ENCODE measurements around the gene LFNG. TPM values are rescaled to one million over a fixed set of nuclear protein-coding genes. Genes with fewer than 3 reads are reported as not detected.
"Not testable (repeated sequence)": the region's sequence is repeated elsewhere in the genome, so short reads cannot be mapped to it uniquely, and the experiment has no call there.

LFNG gene
- polyA plus RNA-seq, 1 donor: 21.3 TPM

DNA sequence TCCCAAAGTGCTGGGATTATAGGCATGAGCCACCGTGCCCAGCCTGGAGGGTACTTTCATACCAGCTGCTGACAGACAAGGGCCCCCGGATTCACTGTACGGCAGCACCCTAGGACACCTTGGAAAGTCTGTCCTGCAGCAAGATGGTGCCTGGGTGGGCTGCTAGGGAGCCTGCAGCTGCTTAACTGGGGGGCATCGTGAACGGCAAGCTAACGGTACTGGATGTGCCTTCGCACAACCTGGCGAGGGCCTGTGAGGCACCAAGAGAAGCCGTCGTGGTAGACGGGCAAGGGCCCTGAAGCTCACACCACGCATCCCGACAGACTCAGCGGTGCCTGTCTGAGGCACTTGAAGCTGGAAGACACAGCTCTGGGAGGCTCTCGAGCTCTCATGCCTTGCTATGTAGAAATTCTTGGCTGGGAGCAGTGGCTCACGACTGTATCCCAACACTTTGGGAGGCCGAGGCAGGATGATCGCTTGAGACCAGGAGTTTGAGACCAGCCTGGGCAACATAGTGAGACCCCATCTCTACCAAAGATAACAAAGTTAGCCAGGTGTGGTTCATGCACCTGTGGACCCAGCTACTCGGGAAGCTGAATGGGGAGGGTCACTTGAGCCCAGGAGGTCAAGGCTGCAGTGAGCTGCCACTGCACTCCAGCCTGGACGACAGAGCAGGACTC is 26.3 kb downstream of the LFNG start:
- DNase-seq: no peak

DNA sequence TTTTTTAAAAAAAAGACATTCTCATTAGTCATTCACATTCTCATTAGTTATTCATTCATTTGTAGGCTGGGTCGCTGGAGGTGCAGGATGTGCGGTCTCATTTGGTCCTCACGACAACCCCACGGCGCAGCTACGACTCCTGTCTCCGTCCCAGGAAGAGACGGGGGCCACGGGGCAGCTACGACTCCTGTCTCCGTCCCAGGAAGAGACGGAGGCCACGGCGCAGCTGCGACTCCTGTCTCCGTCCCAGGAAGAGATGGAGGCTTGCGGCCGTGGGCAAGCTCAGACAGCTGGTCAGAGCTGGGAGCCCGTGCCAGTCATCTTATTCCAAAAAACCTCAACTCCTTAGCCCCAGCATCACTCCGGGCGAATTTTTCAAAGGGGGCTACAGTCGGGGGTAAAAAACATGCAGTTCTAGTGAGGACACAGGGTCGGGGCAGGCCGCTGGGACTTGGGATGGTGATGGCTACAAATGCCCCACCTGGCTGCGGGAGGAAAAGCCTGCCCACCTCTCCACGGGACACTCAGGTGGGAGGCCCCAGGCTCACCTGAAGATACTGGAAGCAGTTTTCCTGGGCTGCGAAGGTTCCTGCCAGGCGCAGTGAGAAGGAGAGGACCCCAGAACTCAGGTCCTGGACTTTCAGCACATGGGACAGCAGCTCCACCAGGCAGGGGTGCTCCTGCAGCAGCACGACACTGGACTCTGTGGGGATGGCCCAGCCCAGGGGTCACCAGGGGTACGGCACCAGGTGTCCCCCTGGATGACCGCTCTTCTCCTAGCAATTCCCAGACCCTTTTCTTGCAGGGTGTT is 27.4 kb downstream of the LFNG start:
- DNase-seq: no peak

DNA sequence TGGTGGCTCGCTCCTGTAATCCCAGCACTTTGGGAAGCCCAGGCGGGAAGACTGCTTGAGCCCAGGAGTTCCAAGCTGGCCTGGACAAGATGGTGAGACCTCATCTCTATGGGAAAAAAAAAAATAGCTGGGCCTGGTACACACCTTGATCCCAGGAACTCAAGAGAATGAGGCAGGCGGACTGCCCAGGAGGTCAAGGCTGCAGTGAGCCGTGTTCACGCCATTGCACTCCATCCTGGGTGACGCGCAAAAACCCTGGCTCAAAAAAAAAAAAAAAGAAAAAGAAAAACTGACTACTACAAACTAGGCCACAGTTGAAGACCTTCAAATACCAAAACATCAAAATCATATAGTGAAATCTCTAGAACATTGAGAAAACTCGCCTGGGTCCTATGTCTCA is 31.8 kb downstream of the LFNG start:
- no peak for DNase-seq

DNA sequence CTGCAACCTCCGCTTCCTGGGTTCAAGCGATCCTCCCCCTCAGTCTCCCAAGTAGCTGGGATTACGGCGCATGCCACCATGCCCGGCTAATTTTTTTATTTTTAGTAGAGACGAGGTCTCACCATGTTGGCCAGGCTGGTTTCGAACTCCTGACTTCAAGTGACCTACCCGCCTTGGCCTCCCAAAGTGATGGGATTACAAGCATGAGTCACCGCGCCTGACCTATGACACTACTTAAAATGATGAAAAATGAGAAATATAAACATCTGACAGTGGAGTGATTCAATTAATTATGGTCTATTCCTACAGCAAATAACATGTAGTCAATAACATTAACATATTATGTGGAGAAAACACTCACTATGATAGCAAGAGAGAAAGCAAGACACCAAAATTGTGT is 33.5 kb downstream of the LFNG start:
- no peak for DNase-seq

DNA sequence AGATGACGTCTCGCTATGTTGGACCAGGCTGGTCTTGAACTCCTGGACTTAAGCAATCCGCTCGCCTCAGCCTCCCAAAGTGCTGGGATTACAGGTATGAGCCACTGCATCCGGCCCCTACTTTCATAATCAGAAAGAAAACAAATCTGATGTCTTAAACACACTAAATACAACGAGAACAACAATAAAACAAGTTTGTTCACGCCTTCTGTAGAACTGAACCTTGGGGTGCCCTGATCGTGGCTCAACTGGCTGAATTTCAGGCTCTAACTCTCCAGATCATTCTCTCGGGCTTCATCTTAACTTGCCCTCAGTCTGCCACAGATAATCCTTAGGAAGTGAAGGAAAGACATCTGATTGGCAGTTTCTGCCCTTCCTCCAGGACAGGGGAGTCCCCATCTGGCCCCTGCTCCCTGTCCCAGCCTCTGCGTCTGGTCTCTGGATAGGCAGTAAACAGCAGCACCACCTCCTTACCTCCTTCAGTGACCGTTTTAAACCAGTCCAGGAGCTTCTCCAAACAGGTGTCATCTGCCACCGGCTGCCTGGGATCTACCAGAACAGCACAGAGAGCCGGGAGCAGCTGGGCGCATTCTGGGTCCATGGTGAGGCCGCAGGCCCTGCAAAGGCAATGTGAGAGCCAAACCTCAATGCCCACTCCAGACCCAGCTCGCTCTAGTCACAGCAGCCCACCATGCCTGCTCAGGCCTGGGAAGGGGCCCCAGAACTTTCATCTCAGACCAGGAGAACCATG is 34.4 kb downstream of the LFNG start:
- no peak for DNase-seq

DNA sequence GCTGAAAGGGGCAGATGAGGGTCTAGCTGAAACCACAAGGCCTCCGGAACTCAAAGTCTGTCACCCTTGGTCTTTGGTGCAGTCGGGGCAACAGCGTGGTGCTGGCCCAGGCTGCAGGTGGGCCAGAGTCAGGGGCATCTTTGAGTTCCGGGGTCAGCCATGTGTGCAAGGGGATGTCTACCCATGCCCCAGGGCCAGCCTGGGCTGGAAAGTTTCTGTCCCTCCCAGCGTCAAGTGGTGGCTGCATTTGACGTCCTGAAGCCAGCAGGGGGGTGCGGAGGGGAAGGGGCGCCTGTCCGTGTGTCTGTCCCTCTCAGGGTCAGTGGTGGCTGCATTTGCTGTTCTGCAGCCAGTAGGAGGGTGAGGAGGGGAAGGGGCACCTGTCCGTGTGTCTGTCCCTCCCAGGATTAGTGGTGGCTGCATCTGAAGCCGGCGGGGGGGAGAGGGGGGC is 35.1 kb downstream of the LFNG start:
- DNase-seq: no peak

DNA sequence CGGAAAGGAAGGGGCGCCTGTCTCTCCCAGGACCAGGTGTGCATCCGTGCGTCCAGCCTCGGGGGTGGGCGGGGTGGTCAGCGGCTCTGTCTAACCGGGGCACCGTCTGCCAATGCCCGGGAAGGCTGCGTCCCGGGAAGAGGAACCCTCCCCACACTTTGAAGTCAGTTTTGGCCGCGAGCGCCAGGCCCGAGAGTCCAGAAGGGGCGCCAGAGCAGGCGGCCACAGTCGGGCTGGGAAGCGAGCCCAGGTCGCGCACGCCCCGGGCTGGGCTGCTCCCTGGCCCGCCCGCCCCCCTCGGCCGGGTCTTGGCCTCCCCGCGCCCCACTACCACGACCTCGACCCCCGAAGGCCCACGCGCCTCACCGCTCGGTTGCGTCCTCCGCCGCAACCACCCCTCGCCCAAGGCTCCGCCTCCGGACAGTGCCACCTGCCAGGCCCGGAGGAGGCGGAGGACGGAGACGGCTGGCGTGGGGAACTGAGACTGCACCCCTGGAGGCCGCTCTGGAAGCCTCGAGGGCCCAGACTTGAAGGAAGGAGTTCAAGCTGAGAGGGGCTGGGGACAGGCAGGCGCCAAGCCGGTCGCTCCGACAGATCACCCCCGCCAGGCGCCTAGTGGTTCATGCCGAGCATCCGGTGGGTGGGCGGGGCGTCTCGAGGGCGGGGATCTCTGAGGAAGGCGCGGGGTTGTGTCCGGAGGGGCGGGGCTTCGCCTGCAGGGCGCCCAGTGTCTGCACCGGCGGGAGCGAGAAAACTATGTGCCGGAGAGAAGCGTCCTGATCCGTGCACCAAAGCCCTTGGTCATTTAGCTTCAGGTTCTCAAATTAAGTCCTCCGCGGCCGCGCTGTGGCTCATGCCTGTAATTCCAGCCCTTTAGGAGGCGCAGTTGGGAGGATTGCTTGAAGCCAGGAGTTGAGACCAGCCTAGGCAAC is 35.8 kb downstream of the LFNG start, which contains the start of gene BRAT1:
TSS of gene BRAT1 (minus strand) at position 404 of the 932 bp plus-strand sequence. CDS start 1,093 bp downstream, outside the sequence.
- peak; percentile 93 for DNase-seq

DNA sequence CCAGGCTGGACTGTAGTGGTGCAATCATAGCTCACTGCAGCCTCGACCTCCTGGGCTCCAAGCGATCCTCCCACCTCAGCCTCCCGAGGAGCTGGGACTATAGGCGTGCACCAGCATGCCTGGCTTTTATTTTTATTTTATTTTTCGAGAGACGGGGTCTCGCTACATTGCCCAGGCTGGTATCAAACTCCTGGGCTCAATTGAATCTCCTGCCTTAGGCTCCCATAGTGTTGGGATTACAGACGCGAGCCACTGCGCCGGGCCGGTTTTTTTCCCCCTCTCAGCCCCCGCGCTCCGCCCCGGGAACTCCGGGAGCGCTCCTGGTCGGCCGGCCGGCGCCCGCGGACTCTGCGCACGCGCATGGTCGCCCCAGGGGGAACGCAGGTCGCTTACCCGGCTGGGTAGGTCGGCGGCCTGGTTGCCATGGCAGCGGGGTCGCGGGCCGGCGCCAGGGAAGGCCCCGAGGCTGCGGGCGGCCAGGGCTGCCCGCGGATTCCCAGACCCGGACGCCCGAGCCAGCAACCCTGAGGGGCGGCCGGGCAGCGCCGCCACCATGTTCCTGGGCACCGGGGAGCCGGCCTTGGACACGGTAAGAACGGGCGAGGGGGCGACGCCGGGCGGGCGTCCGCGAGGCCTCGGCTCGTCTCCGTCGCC is 39.2 kb downstream of the LFNG start, which contains the start of gene IQCE:
TSS of gene IQCE (plus strand) at position 351 of the 654 bp plus-strand sequence. CDS start at position 554, 203 bp downstream.
- peak; percentile 90 for DNase-seq

DNA sequence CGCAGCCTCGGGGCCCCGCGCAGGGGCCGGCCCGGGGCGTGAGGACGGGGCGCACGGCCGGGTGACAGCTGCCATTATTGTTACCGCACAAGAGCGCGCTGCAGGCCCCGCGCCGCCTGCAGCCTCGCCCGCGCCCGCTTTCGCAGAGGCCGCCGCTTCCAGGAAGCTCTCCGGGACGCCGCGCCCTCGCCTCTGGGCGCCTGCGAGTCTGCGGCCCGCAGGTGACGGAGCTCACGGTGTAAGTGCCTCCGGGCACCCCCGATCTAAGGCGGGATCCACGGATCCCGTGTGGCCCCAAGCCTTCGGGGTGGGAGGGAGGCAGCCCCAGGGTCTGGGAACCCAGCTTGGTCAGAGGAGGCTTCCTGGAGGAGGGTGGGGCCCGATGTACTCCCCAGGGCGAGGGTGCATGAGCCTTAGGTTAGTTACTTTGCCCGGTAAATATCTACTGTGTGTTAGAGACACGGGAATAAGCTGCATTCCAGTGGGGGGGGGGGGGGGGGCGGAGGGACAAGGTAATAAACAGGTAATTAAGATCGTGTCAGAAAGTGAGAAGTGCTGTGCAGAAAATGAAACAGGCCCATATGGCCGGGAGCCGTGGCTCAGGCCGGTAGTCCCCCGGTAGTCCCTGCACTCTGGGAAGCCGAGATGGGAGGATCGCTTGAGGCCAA is 39.8 kb downstream of the LFNG start:
- DNase-seq: no peak

DNA sequence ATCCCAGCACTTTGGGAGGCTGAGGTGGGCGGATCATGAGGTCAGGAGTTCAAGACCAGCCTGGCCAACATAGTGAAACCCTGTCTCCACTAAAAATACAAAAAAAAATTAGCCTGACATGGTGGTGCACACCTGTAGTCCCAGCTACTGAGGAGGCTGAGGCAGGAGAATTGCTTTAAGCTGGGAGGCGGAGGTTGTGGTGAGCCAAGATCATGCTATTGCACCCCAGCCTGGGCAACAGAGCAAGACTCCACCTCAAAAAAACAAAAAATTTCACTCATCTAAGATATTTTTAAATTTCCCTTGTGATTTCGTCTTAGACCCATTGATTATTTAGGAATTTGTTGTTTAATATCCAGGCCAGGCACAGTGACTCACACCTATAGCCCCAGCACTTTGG is 44.4 kb downstream of the LFNG start:
- DNase-seq: not testable (repeated sequence)

DNA sequence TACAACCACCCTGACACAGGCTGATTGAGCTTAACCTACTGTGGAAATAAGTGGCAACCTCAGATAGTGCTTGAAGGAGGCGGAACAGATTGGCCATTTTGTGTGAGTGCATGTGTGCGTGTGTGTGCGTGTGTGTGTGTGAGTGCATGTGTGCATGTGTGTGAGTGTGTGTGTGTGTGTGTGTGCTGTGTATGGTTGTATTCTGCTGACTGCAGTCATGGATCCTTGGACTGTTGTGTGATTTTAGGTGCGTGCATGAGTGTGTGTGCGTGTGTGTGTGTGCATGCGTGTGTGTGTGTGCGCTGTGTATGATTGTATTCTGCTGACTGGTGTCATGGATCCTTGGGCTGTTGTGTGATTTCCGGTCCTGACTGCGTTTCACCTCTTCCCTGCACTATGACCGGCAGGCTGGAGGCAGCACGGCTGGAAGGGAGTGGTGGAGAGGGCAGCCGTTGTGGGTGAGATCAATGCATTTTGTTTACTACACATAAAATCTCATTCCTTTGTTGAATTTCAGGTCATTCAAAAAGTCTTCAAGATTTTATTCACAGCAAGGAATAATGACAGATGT is 45.5 kb downstream of the LFNG start:
- DNase-seq: no peak

DNA sequence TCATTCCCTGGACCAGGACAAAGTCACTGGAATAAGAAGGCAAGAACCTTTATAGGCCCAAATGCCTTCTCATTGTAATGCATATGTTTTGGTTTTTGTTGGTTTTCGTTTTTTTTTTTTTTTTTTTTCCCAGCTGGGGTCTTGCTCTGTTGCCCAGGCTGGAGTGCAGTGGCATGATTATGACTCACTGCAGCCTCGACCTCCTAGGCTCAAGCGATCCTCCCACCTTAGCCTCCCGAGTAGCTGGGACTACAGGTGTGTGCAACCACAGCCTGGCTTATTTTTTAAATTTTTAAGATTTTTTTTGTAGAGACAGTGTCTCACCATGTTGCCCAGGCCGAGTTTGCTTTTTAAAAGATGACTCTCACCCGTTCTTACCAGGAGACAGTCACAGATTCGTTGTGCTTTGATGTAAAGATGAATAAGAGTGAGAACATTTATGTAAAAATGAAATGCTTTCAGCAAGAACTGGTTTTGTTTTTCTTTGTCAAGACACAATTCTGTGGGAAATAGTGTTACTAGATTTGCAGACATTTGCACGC is 46.8 kb downstream of the LFNG start:
- DNase-seq: no peak

DNA sequence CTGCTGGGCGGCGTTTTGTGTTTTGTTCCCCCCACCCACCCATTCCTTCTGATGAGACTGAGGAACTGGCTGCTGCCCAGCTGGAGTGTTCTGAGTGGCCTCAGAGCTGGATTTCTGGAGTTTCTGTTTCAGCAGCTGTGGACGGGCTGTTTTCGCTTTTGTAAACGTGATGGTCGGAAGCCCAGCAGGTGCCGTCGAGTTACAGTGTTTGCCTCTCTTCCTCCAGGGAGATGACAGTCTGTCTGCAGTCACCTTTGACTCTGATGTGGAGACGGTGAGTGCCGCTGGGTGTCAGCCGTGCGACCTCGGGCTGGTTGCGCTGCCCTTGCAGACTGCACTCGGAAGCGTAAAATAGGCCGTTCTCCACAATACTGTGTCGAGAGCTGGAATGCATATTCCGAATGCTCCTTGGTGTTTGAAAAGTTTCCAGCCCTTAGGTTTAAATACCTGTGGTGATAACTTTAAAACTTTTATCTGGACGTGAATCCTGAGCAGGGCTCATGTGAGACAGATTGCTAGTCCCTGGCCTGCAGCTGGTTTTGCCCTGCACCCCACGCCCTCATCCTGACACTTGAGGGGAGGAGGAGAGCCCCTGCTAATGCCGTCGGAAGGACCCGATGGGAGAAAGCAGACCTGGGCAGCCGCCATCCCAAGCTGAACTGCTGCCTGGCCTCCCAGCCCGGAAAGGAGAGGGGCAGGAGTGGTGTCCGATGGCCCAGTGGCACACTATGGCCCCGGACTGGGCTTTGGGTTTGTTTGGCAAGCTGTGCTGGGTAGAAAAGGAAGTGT is 47.5 kb downstream of the LFNG start:
- peak; percentile 51 for DNase-seq

DNA sequence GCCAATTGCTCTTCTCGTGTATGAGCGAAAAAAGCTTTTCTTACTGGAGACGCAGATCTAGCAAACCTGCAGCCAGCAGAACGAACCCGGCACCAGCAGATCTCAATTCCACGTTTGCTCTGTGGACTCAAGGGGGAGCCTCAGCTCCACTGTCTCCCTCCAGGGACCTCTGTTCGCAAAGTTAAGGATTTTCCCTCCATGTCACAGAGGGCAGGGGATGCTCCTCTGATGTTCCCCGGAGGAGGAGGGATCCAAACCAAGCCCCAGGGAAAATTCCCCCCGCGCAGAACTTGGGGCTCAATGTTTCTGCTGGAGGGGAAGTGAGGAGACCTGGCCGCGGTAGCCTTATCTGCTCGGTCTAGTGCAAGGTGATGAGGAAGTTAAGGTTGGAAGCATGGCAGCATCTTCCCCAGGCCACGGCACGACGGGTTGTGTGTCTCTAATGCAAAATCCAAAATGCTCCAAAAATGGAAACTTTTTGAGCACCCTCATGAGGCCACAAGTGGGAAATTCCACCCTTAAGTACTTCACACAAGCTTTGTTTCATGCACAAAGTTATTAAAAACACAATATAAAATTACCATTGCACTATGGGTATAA is 48.2 kb downstream of the LFNG start:
- peak; percentile 57 for DNase-seq

DNA sequence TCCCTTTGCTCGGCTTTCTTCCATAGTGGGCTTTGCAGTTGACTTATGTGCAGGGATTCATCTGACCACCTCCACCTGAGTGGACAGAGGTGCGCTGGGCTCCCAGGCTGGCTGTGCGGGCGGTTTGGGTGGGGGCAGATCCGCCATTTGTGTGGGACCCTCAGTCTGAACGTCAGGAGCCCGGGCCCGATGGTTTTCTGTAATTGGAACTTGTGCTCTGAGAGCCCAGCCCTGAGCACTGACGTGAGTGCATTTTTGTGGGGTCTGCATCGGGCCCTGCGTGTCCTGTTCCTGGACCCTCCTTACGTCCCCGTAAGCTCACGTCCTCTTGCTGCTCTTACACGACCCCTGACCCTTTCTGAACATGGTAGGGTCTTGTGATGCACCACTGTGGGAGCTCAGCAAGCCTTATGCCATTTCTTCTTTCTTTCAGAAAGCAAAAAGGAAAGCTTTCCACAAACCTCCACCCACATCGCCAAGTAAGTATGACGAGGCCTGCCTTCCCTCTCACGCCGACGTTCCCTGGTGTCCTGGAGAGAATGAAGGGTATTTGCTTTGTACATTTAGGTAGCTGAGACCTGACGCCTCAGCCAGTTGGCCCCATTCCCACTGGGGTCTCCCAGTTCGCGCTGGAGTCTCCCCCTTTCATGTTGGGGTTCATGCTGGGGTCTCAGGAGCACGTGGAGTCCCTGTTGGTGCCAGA is 49.1 kb downstream of the LFNG start:
- DNase-seq: no peak

DNA sequence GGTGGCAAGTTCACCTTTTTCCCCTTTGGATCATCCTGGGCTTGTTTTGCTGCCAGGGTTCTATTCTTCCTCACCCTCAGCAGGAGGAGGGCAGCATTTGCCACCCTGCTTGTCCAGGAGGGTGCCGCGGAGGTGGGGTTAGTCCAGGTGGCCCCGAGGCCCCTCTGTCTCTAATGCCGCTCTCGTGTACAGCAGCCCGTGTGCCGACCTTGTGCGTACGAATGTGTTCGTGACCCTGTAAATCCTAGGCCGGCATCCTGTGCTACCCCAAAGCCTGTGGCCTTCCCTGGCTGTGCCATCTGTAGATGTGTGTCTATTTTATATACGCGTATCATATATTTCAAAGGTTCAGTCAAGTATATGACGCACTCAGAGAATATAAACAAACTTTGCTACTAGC is 49.8 kb downstream of the LFNG start:
- no peak for DNase-seq

DNA sequence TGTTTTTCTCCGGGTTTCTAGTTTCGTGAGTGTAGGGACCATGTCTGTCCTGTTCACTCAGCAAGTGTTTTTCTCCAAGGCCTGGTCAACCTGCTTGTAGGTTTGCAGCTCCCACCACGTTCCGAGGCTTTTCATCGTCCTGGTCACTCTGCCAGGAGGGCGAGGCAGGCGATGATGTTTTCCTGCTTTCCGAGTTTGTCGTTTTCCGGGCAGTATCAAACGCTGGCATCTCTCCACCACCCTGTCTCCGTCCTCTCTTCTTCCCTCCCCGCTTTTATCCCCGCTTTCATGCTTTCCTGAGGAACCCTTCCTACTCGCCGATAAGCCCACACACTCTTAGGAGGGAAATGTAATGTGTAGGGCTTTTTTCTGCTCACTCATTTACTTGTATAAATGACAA is 50.4 kb downstream of the LFNG start:
- DNase-seq: no peak

DNA sequence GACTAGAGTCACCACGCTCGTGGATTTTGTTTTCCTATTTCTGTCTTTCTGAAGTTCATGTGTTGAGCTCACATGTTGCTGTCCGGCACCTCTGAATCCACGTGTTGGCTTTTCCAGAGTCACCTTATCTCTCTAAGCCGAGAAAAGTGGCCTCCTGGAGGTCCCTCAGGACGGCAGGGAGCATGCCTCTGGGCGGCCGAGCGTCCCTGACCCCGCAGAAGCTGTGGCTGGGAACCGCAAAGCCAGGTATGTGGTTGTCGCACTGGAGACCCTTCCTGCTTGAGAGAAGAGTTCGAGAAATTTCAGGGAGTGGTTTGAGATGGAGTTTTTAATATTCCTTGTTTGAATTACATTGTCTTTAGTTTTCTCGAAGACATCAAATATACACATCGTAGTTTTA is 51.8 kb downstream of the LFNG start:
- no peak for DNase-seq

Measured in hindlimb muscle (tissue), 1 donor.